ENCODE data around the gene NFKBIE. TPM values are rescaled to one million over a fixed set of nuclear protein-coding genes. Genes with fewer than 3 reads are reported as not detected.
"Not testable (repeated sequence)": the region's sequence is repeated elsewhere in the genome, so short reads cannot be mapped to it uniquely, and the experiment has no call there.

Gene NFKBIE
- total RNA-seq (2021; ENCODE audit: unreplicated experiment) = 24.9 TPM
- polyA plus RNA-seq (2012; ENCODE audit: insufficient read length) = 35.8 TPM
- percentile 73 among the genes with signal in this experiment for Bru-seq, nascent RNA
- BruChase-seq, experiment 1, labeled RNA remaining after a 2-hour chase = percentile 76 among the genes with signal in this experiment
- BruChase-seq, experiment 2, labeled RNA remaining after a 6-hour chase = percentile 62 among the genes with signal in this experiment
- long read RNA-seq, transcript NFKBIE-201 (6 exons, 2,581 nt) = major isoform, 33 of 54 reads
- long read RNA-seq, partial matches to known transcripts = 12 of 54 reads
- long read RNA-seq, other reads (novel, unspliced or antisense) = 9 of 54 reads

GRCh38 chr6:44265007-44265721, at the start of gene NFKBIE:
NFKBIE (minus strand) TSS chr6:44265551; CDS start chr6:44265346, 205 bp downstream.
- intact Hi-C loops (cut with micrococcal nuclease; ENCODE audit: unreplicated experiment) = no loop called here
- peaks cover 23% of the 10 kb centered on the region for H3K4me1 ChIP-seq (ENCODE audit: control insufficient read depth, insufficient read depth, low read length)
- CTCF ChIA-PET = no interaction called here

GRCh38 chr6:44314657-44315056, 49.3 kb upstream of the NFKBIE start:
- POLR2A ChIA-PET; intact Hi-C loops (cut with micrococcal nuclease; ENCODE audit: unreplicated experiment); DNase-seq (ENCODE audit: low read depth, low spot score); H3K36me3 ChIP-seq (ENCODE audit: control insufficient read depth, insufficient read depth, low read length); H3K27ac ChIP-seq (ENCODE audit: low read length); H3K9me3 ChIP-seq (ENCODE audit: control insufficient read depth, insufficient read depth, low read depth, low read length); H3K4me1 ChIP-seq (ENCODE audit: control insufficient read depth, insufficient read depth, low read length); H3K4me3 ChIP-seq (ENCODE audit: low read depth in 2 of 2, low read length in 2 of 2); ATAC-seq; CTCF ChIA-PET; BruUV-seq (replicated peaks); in situ Hi-C loops (cut with HindIII; ENCODE audit: low pct_unique_long_range_greater_than_20kb, low sequenced_read_pairs): not testable (repeated sequence)
- peaks cover 14% of the 10 kb centered on the region for H3K27me3 ChIP-seq (ENCODE audit: control insufficient read depth, insufficient read depth, low read length)

More at GRCh38 chr6:44265007-44265721, at the start of gene NFKBIE:
- BruUV-seq (replicated peaks) = no TSS peak
- Histone ChIP-seq H3K27me3 (ENCODE audit: control insufficient read depth, insufficient read depth, low read length) (peaks cover 12% of the 10 kb centered on the region), H3K4me3 (ENCODE audit: low read depth in 2 of 2, low read length in 2 of 2) (peak within 1 kb of the TSS; percentile 86), H3K36me3 (ENCODE audit: control insufficient read depth, insufficient read depth, low read length) (no peaks in the 10 kb centered on the region; the same call in none of the 2 replicates), H3K9me3 (ENCODE audit: control insufficient read depth, insufficient read depth, low read depth, low read length) (no peaks in the 10 kb centered on the region), H3K27ac (ENCODE audit: low read length) (peak within 1 kb of the TSS; percentile 79)
- POLR2A ChIA-PET = no interaction called here
- DNase-seq (ENCODE audit: low read depth, low spot score) (no peak), ATAC-seq (peak; percentile 86)
- in situ Hi-C loops (cut with HindIII; ENCODE audit: low pct_unique_long_range_greater_than_20kb, low sequenced_read_pairs) = no loop called here
- TF ChIP-seq TCF7L2 (IDR thresholded peaks at IDR 0.05; ENCODE audit: low read depth, low read length) (no peak), SIN3A (IDR thresholded peaks at IDR 0.05; ENCODE audit: borderline replicate concordance, insufficient read depth, low read depth, low read length) (peak; percentile 69; the same call in 1 of the 2 replicates), CTCF (IDR thresholded peaks at IDR 0.05) (peak; percentile 69), POLR2AphosphoS5 (IDR thresholded peaks at IDR 0.05; ENCODE audit: low read depth, low read length) (peak; percentile 89), REST (IDR thresholded peaks at IDR 0.05; ENCODE audit: insufficient read depth in 1 of 2, low read depth in 2 of 2, low read length in 1 of 2) (no peak)

Measured in Panc1 (cell line).